GM18858 (cell line): ENCODE results near the gene BTF3L4.

ENCODE experiments used
- ATAC-seq: cut with Tn5 transposase; IDR thresholded peaks from one replicate; pipeline ENCODE4 v1.9.1; 2021; ENCODE audit not compliant: unreplicated experiment

BTF3L4 gene

DNA sequence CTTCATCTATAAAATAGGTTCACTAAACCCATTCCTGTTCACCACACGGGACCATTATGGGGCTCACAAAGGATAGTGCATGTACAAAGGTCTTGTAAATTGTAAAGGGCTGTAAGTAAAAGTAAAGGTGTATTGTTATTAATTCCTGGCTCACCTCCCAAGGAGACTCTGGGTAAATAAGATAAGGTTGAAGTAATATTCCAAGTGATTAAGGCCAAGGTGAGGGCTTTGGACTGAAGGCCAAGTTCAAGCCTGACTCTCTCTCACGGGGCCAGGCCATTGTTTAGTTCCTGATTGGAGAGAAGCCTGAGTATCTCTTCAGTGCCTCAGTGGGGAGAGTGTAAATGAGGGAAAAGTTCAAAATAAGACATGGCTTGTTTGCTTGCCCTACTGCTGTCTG, 66.3 kb downstream of the BTF3L4 start:
- no peak for ATAC-seq

DNA sequence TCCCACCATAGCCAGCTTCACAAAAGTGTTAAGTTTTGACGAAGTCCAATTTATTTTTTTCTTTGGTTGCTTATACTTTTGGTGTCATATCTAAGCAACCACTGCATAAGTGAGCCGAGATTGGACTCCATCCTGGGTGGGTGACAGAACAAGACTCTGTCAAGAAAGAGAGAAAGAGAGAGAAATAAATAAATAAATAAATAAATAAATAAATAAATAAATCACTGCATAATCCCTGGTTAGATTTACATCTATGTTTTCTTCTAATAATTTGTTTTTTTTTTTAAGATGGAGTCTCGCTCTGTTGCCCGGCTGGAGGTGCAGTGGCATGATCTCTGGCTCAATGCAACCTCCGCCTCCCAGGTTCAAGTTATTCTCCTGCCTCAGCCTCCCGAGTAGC, 67.5 kb downstream of the BTF3L4 start:
- ATAC-seq = no peak

DNA sequence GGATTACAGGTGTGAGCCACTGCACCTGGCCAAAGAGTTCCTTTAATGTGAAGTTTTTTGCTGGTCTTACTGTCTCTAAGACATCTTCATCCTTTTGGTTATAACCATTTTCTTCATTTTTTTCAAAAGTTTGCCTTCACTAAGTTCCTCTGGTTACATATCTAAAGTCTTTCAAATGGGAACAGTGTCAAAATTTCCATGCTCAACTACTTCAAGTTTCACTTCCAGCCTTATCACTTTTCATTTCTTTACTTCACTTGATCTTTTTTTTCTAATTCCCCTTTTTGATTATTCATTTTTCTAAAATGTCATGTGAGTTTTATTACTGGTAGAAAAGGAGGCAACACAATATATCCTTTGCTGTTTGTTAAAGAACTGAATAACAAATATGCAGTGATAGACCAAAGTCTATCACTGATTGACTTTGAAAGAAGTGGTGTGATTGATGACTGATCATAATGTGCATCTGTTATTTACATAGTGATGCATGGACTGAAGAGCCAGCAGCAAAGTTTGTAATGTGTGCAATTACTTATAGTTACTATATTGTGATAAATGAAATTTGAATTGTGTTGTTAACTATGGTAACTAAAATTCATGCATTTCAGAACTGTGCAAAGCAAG, 69.8 kb downstream of the BTF3L4 start:
- no peak for ATAC-seq

DNA sequence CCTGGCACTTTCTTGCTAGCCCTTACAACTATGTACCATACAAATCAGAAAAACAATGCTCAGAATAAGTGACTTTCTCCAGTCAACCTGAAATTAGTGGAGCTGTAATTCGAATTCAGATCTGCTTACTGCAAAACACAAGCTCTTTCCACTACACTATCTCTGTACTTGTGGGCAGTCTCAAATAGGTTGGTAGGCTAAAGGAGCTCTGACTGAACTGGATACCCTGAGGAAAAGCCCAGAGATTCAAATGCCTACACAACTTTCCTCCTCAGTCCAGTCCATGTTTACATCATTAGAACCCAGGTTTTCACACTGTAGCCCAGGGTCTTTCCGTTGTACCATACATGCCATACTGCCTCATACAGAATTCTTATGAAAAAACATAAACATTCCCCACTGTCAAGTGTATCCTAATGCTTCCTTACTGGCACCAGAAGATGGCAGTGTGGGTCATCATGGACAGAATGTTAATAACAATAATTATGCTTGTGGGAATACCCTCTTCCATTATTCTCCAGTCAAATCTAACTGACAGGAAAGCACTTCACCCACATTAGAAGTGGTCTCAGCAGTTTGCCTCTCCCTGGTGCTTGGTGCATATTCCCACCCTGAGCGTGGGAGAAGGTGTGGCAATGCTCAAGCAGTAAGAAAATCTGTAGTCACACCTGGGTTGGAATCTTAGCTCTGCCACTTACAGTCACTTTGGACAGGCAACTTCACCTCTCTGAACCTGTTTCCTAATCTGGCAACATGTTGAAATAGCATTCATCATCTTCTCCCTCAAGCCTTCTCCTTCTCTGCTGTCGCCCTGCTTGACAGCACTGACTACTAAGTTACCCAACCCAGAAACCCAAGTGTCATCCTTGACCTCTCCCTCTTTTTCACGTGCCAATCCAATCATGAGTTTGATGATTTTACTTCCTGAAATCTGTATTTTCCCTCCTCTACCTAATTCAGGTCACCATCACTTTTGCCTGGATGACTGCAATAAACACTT, 71.4 kb downstream of the BTF3L4 start:
- no peak for ATAC-seq

DNA sequence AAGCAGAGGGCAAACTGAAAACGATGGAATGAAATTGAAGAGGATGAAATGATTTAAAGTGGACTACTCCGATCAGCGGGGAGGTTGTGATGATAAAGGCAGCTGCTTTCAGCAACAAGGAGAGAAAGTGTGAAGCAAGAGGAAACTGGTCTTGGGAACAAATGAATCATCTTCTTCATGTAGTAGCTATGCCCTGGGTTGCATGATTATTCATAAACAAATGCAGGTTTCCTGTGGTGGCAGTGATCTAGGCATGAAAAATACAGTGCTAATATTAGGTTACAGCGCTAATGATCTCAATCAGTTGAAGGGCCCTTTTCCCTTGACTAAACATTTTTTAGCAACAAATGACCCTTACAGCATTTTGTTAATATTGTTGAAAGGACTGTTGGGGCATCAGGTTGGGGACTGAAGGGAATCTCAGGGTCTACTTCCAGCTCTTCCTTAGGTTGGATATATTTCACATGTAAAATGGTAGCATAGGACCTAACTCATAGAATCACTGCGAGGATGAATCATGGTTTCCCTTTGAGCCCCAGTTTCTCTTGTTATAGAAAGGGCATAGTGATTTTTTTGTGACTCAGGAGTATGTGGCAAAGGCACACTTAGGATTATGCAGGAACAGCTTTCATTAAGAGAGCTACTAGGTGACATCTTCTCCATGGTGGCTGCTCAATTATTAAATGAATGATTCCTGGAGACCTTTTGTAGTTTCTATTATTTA, 83.9 kb downstream of the BTF3L4 start:
- ATAC-seq = peak; percentile 54
